ENCODE data around the gene EXOC4.

- TF ChIP-seq CTCF (IDR thresholded peaks at IDR 0.05) (no peak), POLR2A (IDR thresholded peaks at IDR 0.05) (no peak)
Observed at GRCh38 chr7:133678137-133678814, 425.4 kb downstream of the EXOC4 start.

Measured in lower leg skin (tissue), 3 donors.